ENCODE measurements around the gene HNRNPL. TPM values are rescaled to one million over a fixed set of nuclear protein-coding genes. Genes with fewer than 3 reads are reported as not detected.

HNRNPL gene
- total and polyA plus RNA-seq, 2 of the 8 experiments (the other 6 are each of a cell fraction or from before 2014, with no cell fraction given): 404 to 779 TPM

GRCh38 chr19:38812841-38813320, 36.9 kb downstream of the HNRNPL start, which contains the start of gene LGALS4:
TSS of gene LGALS4 (minus strand) at chr19:38812945. CDS start at chr19:38812886, 59 bp downstream.
- Histone ChIP-seq H3K23ac (ENCODE audit: insufficient read length) (no peak within 1 kb of the TSS), H2AFZ (ENCODE audit: low read length) (no peak within 1 kb of the TSS), H2AK5ac (ENCODE audit: low read depth, low read length) (no peak within 1 kb of the TSS), H2BK12ac (ENCODE audit: low read depth, low read length) (no peak within 1 kb of the TSS), H3K79me2 (ENCODE audit: control insufficient read depth in 1 of 2, insufficient read depth in 2 of 2, low read length in 2 of 2) (no peaks in the 10 kb centered on the region), H2BK120ac (replicated peaks; ENCODE audit: low read depth, low read length) (no peak within 1 kb of the TSS), H3K27me3 (replicated peaks in 1 of 4; ENCODE audit: control insufficient read depth in 3 of 4, extremely low read depth in 1 of 4, insufficient read depth in 3 of 4, low read length in 3 of 4) (no peaks in the 10 kb centered on the region), H4K8ac (ENCODE audit: extremely low read depth, insufficient read depth, low read length) (peak within 1 kb of the TSS; percentile 80; the same call in 1 of the 2 replicates), H4K20me1 (replicated peaks in 1 of 2; ENCODE audit: control insufficient read depth in 1 of 2, insufficient read depth in 2 of 2, low read length in 2 of 2) (peaks cover 2 to 5% of the 10 kb centered on the region in 2 experiments), H3K9me3 (ENCODE audit: insufficient read depth in 2 of 2, low read depth in 1 of 2, low read length in 1 of 2) (no peaks in the 10 kb centered on the region), H3K9ac (replicated peaks in 1 of 4; ENCODE audit: extremely low read depth in 1 of 4, low read depth in 3 of 4, low read length in 3 of 4) (no peak within 1 kb of the TSS), H3K14ac (ENCODE audit: insufficient read length) (no peak within 1 kb of the TSS), H3K4me1 (replicated peaks in 1 of 4; ENCODE audit: control insufficient read depth in 3 of 4, insufficient read depth in 4 of 4, low read length in 3 of 4) (no peaks in the 10 kb centered on the region), H3K56ac (replicated peaks; ENCODE audit: insufficient read length, low read depth, low read length) (no peak within 1 kb of the TSS), H2BK20ac (ENCODE audit: low read length) (no peak within 1 kb of the TSS), H3K36me3 (ENCODE audit: control insufficient read depth in 2 of 4, insufficient read depth in 4 of 4, low read length in 3 of 4) (peaks cover 0 to 18% (median 9%) of the 10 kb centered on the region in 4 experiments; a peak in 5 of 8 replicates), H3K79me1 (ENCODE audit: low read depth, low read length) (no peaks in the 10 kb centered on the region), H3K4me2 (ENCODE audit: insufficient read depth in 1 of 2, low read depth in 2 of 2, low read length in 2 of 2) (no peak within 1 kb of the TSS), H2BK5ac (ENCODE audit: low read depth, low read length) (no peak within 1 kb of the TSS), H3K4ac (replicated peaks; ENCODE audit: insufficient read length, low read depth, low read length) (no peak within 1 kb of the TSS), H2BK15ac (ENCODE audit: low read length) (no peak within 1 kb of the TSS), H3K18ac (ENCODE audit: extremely low read depth, low read length) (no peak within 1 kb of the TSS), H3K23me2 (ENCODE audit: low read depth, low read length) (no peaks in the 10 kb centered on the region), H3K4me3 (ENCODE audit: extremely low read depth in 1 of 4, insufficient read depth in 2 of 4, low read depth in 3 of 4, low read length in 4 of 4) (no peak within 1 kb of the TSS), H4K91ac (replicated peaks; ENCODE audit: insufficient read length, low read length) (no peak within 1 kb of the TSS), H4K5ac (ENCODE audit: insufficient read length, low read depth, low read length) (no peak within 1 kb of the TSS), H3K27ac (ENCODE audit: low read depth, low read length) (no peak within 1 kb of the TSS)
- WGBS, 2 experiments (ENCODE audit: extremely low coverage in 1 of 2, insufficient coverage in 1 of 2, insufficient read length in 1 of 2, insufficient replicate concordance in 2 of 2, low coverage in 1 of 2, low lambda C conversion rate in 2 of 2, missing lambda C conversion rate in 1 of 2): 94% methylated on average over 13 of the region's 15 CpGs; no CpG with 5 or more reads in 1 of the 2 experiments
- DNase-seq (ENCODE audit: low read depth in 1 of 2, low spot score in 2 of 2) (no peak), FAIRE-seq (no peak)
- CTCF ChIA-PET (ENCODE audit: partially characterized antibody): interaction anchor here (0.5 to 1.5 kb wide), 3 partner anchors 12 to 82 kb away, joined by 3 read pairs; no protein-coding TSS in a partner anchor
- POLR2A ChIA-PET (ENCODE audit: partially characterized antibody): interaction anchor here (0.6 to 3.7 kb wide), 4 partner anchors 11 to 81 kb away, joined by 3 to 17 read pairs (median 3); no protein-coding TSS in a partner anchor
- TF ChIP-seq SRF (IDR thresholded peaks at IDR 0.05; ENCODE audit: low read depth, low read length) (no peak), FOSL1 (IDR thresholded peaks at IDR 0.05; ENCODE audit: insufficient read depth, low read depth, low read length) (no peak), EP300 (IDR thresholded peaks at IDR 0.05; ENCODE audit: borderline replicate concordance in 1 of 2, low read depth in 2 of 2, low read length in 2 of 2) (no peak), RBBP5 (IDR thresholded peaks at IDR 0.05; ENCODE audit: borderline replicate concordance, low read depth, low read length) (no peak), HDAC2 (IDR thresholded peaks at IDR 0.05; ENCODE audit: borderline replicate concordance in 1 of 2, low read depth in 2 of 2, low read length in 2 of 2) (no peak), POU5F1 (IDR thresholded peaks at IDR 0.05; ENCODE audit: low read depth, low read length) (no peak)
- TF ChIP-seq, protein P1, sequence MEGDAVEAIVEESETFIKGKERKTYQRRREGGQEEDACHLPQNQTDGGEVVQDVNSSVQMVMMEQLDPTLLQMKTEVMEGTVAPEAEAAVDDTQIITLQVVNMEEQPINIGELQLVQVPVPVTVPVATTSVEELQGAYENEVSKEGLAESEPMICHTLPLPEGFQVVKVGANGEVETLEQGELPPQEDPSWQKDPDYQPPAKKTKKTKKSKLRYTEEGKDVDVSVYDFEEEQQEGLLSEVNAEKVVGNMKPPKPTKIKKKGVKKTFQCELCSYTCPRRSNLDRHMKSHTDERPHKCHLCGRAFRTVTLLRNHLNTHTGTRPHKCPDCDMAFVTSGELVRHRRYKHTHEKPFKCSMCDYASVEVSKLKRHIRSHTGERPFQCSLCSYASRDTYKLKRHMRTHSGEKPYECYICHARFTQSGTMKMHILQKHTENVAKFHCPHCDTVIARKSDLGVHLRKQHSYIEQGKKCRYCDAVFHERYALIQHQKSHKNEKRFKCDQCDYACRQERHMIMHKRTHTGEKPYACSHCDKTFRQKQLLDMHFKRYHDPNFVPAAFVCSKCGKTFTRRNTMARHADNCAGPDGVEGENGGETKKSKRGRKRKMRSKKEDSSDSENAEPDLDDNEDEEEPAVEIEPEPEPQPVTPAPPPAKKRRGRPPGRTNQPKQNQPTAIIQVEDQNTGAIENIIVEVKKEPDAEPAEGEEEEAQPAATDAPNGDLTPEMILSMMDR (IDR thresholded peaks at IDR 0.05; ENCODE audit: control extremely low read depth in 1 of 3, insufficient read depth in 1 of 3, low read depth in 1 of 3, low read length in 3 of 3): no peak
- TF ChIP-seq, protein P2, sequence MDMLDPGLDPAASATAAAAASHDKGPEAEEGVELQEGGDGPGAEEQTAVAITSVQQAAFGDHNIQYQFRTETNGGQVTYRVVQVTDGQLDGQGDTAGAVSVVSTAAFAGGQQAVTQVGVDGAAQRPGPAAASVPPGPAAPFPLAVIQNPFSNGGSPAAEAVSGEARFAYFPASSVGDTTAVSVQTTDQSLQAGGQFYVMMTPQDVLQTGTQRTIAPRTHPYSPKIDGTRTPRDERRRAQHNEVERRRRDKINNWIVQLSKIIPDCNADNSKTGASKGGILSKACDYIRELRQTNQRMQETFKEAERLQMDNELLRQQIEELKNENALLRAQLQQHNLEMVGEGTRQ (IDR thresholded peaks at IDR 0.05; ENCODE audit: low read length): no peak

Data from H1 (cell line).